Measurements from ENCODE around the gene DNAI1.

Gene DNAI1

DNA sequence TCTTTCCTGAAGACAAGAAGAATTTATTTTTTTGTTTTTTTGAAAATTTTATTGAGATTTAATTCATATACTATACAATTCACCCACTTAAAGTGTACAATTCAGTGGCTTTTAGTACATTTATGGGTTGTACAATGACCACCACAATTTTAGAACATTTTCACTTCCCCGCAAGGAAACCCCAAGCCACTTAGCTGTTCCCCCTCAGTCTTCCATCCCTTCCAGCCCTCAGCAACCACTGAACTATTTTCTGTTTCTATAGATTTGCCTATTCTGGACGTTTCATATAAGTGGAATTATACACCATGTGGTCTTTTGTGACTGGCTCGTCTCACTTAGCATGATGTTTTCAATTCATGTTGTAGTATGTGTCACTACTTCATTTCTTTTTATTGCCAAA is 28.0 kb downstream of the DNAI1 start:
- Histone ChIP-seq H3K9ac (ENCODE audit: low read length in 2 of 2) (no peak overlapping the region), H3K9me3 (ENCODE audit: control insufficient read depth in 2 of 2, low read length in 2 of 2) (no peaks in the 10 kb centered on the region), H3K27me3 (ENCODE audit: control insufficient read depth in 1 of 2, insufficient read depth in 2 of 2, low read length in 2 of 2) (peaks cover 3 to 4% of the 10 kb centered on the region in 2 donors)

DNA sequence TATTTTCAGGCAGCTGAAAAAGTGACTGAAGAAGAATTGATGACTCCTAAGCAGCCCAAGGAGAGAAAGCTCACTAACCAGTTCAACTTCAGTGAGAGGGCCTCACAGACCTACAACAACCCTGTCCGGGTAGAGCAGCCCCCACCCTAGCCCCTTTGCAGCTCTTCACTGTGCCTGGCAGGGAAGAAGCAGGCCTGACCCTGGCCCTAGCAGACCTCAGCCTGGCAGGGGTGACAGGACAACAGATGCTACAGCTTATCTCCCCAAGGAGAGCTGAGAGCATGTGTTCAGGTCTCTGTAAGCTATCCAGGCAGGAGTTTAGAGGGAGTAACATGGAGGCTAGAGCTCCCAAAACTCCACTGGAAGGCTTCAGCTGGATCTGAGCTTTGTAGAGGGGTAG is 31.8 kb downstream of the DNAI1 start:
- Histone ChIP-seq H3K27ac (ENCODE audit: low read length) (no peak overlapping the region), H3K36me3 (ENCODE audit: control insufficient read depth in 2 of 2, insufficient read depth in 2 of 2, low read length in 2 of 2) (no peaks in the 10 kb centered on the region), H3K4me3 (ENCODE audit: low read length in 2 of 2) (no peak overlapping the region), H3K4me1 (ENCODE audit: control insufficient read depth, insufficient read depth, low read length) (no peaks in the 10 kb centered on the region), H3K9ac (ENCODE audit: low read length in 2 of 2) (no peak overlapping the region), H3K27me3 (ENCODE audit: control insufficient read depth in 1 of 2, insufficient read depth in 2 of 2, low read length in 2 of 2) (peaks cover 5 to 8% of the 10 kb centered on the region in 2 donors), H3K9me3 (ENCODE audit: control insufficient read depth in 2 of 2, low read length in 2 of 2) (no peaks in the 10 kb centered on the region)

More for the DNA sequence above, 28.0 kb downstream of the DNAI1 start:
- H3K27ac ChIP-seq (ENCODE audit: low read length) = no peak overlapping the region
- no peaks in the 10 kb centered on the region for H3K36me3 ChIP-seq (ENCODE audit: control insufficient read depth in 2 of 2, insufficient read depth in 2 of 2, low read length in 2 of 2)
- no peak overlapping the region for H3K4me3 ChIP-seq (ENCODE audit: low read length in 2 of 2)
- no peaks in the 10 kb centered on the region for H3K4me1 ChIP-seq (ENCODE audit: control insufficient read depth, insufficient read depth, low read length)

DNA sequence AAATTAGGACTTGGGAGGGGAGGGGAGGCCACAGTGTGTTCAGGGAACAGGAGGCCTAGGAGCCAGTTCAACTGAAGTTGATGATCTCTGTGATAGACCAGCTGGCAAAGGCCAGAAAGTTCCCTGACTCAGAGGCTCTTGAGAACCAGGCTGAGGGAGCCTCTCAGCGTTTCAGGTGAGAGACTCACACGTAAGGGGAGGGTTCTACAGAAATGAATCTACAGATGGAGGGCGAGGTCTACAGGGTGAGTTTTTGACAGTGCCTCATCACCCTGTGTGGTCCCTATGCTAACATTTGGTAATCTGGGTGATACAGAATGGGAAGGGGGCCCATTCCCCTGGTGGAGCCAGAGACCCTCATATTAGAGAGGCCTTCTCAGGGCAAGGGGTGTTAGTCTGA is 32.2 kb downstream of the DNAI1 start:
- H3K27me3 ChIP-seq (ENCODE audit: control insufficient read depth in 1 of 2, insufficient read depth in 2 of 2, low read length in 2 of 2) = peaks cover 5 to 8% of the 10 kb centered on the region in 2 donors

DNA sequence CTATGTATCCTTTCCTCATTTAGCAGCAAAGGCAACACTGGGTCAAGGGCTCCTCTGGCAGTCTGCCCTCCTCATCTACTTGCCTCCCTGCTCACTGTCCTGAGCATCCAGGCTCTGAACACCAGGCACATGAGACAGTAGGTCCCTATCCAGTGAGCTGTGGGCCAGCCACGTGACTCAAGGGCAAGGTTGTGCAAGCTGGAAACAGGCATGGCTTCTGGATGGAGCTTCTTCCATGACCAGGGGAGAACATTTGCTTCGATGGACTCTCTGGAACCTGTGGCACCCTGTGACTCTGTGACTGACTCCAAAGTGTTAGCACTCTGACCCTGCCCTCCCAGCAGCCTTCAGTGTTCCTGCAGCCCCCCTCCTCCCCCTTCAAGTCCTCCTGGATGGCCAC is 33.0 kb downstream of the DNAI1 start:
- H3K27me3 ChIP-seq (ENCODE audit: control insufficient read depth in 1 of 2, insufficient read depth in 2 of 2, low read length in 2 of 2) = peaks cover 5 to 8% of the 10 kb centered on the region in 2 donors
- H3K4me1 ChIP-seq (ENCODE audit: control insufficient read depth, insufficient read depth, low read length) = no peaks in the 10 kb centered on the region
- H3K36me3 ChIP-seq (ENCODE audit: control insufficient read depth in 2 of 2, insufficient read depth in 2 of 2, low read length in 2 of 2) = no peaks in the 10 kb centered on the region
- H3K4me3 ChIP-seq (ENCODE audit: low read length in 2 of 2) = no peak overlapping the region
- no peak overlapping the region for H3K9ac ChIP-seq (ENCODE audit: low read length in 2 of 2)
- H3K27ac ChIP-seq (ENCODE audit: low read length) = no peak overlapping the region
- H3K9me3 ChIP-seq (ENCODE audit: control insufficient read depth in 2 of 2, low read length in 2 of 2) = no peaks in the 10 kb centered on the region

More for the DNA sequence above, 32.2 kb downstream of the DNAI1 start:
- H3K4me1 ChIP-seq (ENCODE audit: control insufficient read depth, insufficient read depth, low read length) = no peaks in the 10 kb centered on the region
- no peak overlapping the region for H3K27ac ChIP-seq (ENCODE audit: low read length)
- H3K4me3 ChIP-seq (ENCODE audit: low read length in 2 of 2) = no peak overlapping the region
- H3K9ac ChIP-seq (ENCODE audit: low read length in 2 of 2) = no peak overlapping the region
- H3K9me3 ChIP-seq (ENCODE audit: control insufficient read depth in 2 of 2, low read length in 2 of 2) = no peaks in the 10 kb centered on the region
- H3K36me3 ChIP-seq (ENCODE audit: control insufficient read depth in 2 of 2, insufficient read depth in 2 of 2, low read length in 2 of 2) = no peaks in the 10 kb centered on the region

DNA sequence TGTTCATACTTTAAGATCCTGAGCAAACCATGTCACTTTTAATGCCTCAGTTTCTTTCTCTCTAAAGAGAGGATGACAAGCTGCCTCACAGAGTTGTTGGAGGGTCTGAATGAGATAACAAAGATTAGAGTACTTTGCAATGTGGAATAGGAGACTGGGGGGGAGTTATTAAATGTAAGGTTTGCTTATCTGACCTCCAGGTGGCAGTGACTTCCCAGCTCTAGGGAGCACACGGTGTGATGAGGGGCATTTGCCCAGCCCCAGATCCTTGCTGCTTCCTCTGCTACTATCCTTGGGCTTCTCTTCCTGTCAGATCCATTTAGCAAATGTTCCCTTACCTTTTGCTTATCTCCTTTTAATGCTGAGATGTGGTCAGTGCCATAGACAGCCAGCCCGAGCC is 33.4 kb downstream of the DNAI1 start:
- H3K4me3 ChIP-seq (ENCODE audit: low read length in 2 of 2) = no peak overlapping the region
- no peak overlapping the region for H3K9ac ChIP-seq (ENCODE audit: low read length in 2 of 2)
- H3K27me3 ChIP-seq (ENCODE audit: control insufficient read depth in 1 of 2, insufficient read depth in 2 of 2, low read length in 2 of 2) = peaks cover 5 to 8% of the 10 kb centered on the region in 2 donors
- no peaks in the 10 kb centered on the region for H3K36me3 ChIP-seq (ENCODE audit: control insufficient read depth in 2 of 2, insufficient read depth in 2 of 2, low read length in 2 of 2)
- no peaks in the 10 kb centered on the region for H3K9me3 ChIP-seq (ENCODE audit: control insufficient read depth in 2 of 2, low read length in 2 of 2)
- H3K4me1 ChIP-seq (ENCODE audit: control insufficient read depth, insufficient read depth, low read length) = no peaks in the 10 kb centered on the region
- H3K27ac ChIP-seq (ENCODE audit: low read length) = no peak overlapping the region

DNA sequence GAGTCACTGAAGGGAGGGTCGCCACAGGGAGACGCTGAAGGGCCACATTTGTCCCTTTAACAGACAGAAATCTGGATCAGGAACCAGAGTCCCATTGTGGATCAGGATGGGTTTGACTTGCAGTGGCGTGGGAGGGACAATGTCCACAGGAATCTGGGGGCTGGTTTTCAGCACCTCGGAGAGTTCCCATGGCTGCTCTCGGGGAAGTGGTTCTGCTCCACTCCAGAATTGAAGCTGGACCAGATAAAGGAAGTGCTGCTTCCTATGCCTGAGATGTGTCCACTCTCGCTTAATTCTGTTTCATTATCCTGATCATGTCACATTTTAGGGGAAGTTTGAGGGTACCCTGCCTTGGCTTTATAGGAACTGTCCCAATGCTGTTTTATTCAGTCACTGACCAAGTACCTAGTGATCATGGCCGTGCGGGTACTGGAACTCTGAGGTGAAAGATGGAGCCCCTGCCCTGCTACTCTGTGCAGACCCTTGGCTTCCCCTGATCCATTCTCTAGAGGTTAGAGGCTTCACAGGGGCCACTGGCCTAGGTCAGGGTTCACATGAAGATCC is 35.4 kb downstream of the DNAI1 start:
- Histone ChIP-seq H3K9me3 (ENCODE audit: control insufficient read depth in 2 of 2, low read length in 2 of 2) (no peaks in the 10 kb centered on the region), H3K36me3 (ENCODE audit: control insufficient read depth in 2 of 2, insufficient read depth in 2 of 2, low read length in 2 of 2) (no peaks in the 10 kb centered on the region), H3K4me3 (ENCODE audit: low read length in 2 of 2) (no peak overlapping the region), H3K27me3 (ENCODE audit: control insufficient read depth in 1 of 2, insufficient read depth in 2 of 2, low read length in 2 of 2) (peaks cover 5 to 8% of the 10 kb centered on the region in 2 donors), H3K9ac (ENCODE audit: low read length in 2 of 2) (no peak overlapping the region), H3K4me1 (ENCODE audit: control insufficient read depth, insufficient read depth, low read length) (no peaks in the 10 kb centered on the region), H3K27ac (ENCODE audit: low read length) (no peak overlapping the region)

DNA sequence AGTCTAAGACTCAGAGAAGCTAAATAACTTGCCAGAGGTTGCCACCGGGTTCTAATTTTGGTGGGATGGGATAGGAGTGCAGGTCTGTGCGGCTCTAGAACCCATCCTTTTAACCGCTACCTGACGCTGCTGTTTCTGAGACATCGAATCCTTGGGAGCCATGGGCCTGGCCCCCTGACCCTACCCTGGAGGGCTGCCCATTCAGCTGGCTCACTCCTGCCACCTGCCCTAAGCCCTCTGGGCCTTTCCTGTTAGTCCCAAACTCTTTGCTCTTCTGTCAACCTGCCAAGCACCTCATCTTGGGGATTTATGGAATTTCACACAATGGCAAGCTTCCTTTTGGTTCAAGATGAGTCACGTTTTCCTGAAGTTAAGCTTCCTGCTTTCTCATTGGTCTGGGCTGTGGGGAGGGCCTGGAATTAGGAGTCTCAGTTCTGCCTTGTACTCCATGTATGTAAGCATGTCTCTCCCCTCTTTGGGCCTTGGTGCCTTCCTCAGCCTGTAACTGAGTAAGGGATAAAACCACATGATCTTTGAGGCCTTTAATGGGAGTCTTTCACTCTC is 37.6 kb downstream of the DNAI1 start:
- no peak overlapping the region for H3K9ac ChIP-seq (ENCODE audit: low read length in 2 of 2)
- no peaks in the 10 kb centered on the region for H3K9me3 ChIP-seq (ENCODE audit: control insufficient read depth in 2 of 2, low read length in 2 of 2)
- no peak overlapping the region for H3K27ac ChIP-seq (ENCODE audit: low read length)
- no peaks in the 10 kb centered on the region for H3K36me3 ChIP-seq (ENCODE audit: control insufficient read depth in 2 of 2, insufficient read depth in 2 of 2, low read length in 2 of 2)
- H3K27me3 ChIP-seq (ENCODE audit: control insufficient read depth in 1 of 2, insufficient read depth in 2 of 2, low read length in 2 of 2) = peaks cover 3 to 5% of the 10 kb centered on the region in 2 donors
- H3K4me3 ChIP-seq (ENCODE audit: low read length in 2 of 2) = no peak overlapping the region
- H3K4me1 ChIP-seq (ENCODE audit: control insufficient read depth, insufficient read depth, low read length) = peaks cover 5% of the 10 kb centered on the region

DNA sequence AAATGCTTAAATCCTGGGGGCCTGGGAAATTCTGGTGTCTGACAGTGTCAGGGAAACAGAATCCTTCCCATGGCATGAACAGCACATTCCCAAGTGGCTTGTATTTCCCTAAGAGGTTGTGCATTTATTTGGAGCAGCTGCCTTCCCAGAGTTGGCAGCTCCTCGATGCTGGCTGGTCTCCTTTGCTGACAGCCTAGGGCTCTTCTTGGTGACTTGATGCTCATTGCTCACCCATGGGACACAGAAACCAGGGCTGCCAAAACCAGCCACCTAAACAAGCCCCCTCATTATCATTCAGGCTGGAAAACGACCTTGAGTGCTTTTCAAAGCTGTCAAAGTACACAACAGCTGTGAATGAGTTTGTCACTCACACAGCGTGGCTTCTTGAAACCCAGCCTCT is 39.9 kb downstream of the DNAI1 start:
- Histone ChIP-seq H3K9me3 (ENCODE audit: control insufficient read depth in 2 of 2, low read length in 2 of 2) (no peaks in the 10 kb centered on the region), H3K9ac (ENCODE audit: low read length in 2 of 2) (no peak overlapping the region), H3K27me3 (ENCODE audit: control insufficient read depth in 1 of 2, insufficient read depth in 2 of 2, low read length in 2 of 2) (peaks cover 0 to 3% of the 10 kb centered on the region in 2 donors), H3K4me1 (ENCODE audit: control insufficient read depth, insufficient read depth, low read length) (peaks cover 25% of the 10 kb centered on the region), H3K36me3 (ENCODE audit: control insufficient read depth in 2 of 2, insufficient read depth in 2 of 2, low read length in 2 of 2) (no peaks in the 10 kb centered on the region), H3K27ac (ENCODE audit: low read length) (no peak overlapping the region), H3K4me3 (ENCODE audit: low read length in 2 of 2) (no peak overlapping the region)

DNA sequence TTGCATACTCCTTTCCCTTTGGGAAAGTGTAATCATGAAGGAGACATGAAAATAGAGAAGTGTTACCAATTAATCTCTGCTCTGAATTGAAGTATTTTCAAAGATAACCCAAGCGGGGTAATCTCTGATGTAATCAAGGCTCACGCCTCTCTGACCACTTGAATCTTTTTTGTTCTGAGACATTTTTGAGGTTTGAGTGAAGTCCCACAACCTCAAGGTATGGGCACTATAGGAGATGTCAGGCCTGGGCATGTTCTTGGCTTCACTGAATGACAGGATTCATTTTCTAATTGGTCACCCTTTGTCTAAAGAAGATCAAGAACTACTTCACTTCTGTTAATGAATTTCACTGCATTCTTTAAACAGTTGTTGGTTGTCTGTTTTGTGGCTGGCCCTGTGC is 40.5 kb downstream of the DNAI1 start:
- Histone ChIP-seq H3K9me3 (ENCODE audit: control insufficient read depth in 2 of 2, low read length in 2 of 2) (no peaks in the 10 kb centered on the region), H3K27me3 (ENCODE audit: control insufficient read depth in 1 of 2, insufficient read depth in 2 of 2, low read length in 2 of 2) (peaks cover 0 to 3% of the 10 kb centered on the region in 2 donors), H3K4me3 (ENCODE audit: low read length in 2 of 2) (no peak overlapping the region), H3K36me3 (ENCODE audit: control insufficient read depth in 2 of 2, insufficient read depth in 2 of 2, low read length in 2 of 2) (no peaks in the 10 kb centered on the region), H3K9ac (ENCODE audit: low read length in 2 of 2) (no peak overlapping the region), H3K27ac (ENCODE audit: low read length) (no peak overlapping the region), H3K4me1 (ENCODE audit: control insufficient read depth, insufficient read depth, low read length) (peaks cover 25% of the 10 kb centered on the region)

DNA sequence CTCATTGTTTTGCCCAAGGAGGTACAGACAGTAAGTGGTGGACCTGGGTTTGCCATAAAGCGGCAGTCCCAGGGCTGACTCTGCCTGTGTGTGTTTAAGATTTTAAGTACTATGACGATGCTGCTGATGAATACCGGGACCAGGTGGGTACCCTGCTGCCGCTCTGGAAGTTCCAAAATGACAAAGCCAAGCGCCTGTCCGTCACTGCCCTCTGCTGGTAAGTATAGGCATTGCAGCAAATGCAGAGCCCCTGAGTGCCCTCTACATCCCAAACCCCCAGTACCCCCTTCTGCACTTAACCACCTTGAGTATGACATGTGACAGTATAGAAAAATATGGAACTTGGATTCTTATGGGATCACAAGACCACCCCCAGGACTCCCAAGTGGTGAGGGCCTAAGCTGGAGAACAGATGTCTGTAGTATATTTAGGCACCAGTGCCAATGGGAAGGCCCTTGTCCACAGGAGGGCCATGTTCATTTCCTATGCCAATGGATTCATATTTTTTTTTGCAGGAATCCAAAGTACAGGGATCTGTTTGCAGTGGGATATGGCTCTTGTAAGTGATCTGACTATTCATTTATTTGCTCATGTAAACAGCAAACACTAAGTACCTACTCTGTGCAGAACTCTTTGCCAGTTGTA is 42.1 kb downstream of the DNAI1 start:
- Histone ChIP-seq H3K9me3 (ENCODE audit: control insufficient read depth in 2 of 2, low read length in 2 of 2) (no peaks in the 10 kb centered on the region), H3K9ac (ENCODE audit: low read length in 2 of 2) (no peak overlapping the region), H3K27me3 (ENCODE audit: control insufficient read depth in 1 of 2, insufficient read depth in 2 of 2, low read length in 2 of 2) (no peaks in the 10 kb centered on the region), H3K4me3 (ENCODE audit: low read length in 2 of 2) (no peak overlapping the region), H3K27ac (ENCODE audit: low read length) (no peak overlapping the region), H3K36me3 (ENCODE audit: control insufficient read depth in 2 of 2, insufficient read depth in 2 of 2, low read length in 2 of 2) (no peaks in the 10 kb centered on the region), H3K4me1 (ENCODE audit: control insufficient read depth, insufficient read depth, low read length) (peaks cover 25% of the 10 kb centered on the region)

DNA sequence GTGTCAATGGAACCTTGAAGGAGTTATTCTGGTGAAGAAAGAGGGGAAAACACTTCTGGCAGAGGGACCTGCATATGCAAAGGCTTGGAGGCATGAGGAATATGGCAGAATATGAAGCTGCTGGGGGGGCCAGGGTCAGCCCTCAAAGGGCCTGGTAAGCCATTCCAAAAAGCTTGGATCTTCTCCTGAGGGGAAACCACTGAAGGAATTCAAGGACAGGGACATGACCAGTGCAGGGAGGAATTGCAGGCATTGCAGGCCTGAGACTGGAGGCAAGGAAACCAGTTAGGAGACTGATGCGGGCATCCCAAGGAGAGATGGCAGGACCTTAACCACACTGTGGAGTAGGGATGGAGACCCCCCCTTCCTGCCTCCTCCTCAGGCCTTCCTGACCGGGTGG is 42.8 kb downstream of the DNAI1 start:
- Histone ChIP-seq H3K4me3 (ENCODE audit: low read length in 2 of 2) (no peak overlapping the region), H3K36me3 (ENCODE audit: control insufficient read depth in 2 of 2, insufficient read depth in 2 of 2, low read length in 2 of 2) (no peaks in the 10 kb centered on the region), H3K27ac (ENCODE audit: low read length) (no peak overlapping the region), H3K27me3 (ENCODE audit: control insufficient read depth in 1 of 2, insufficient read depth in 2 of 2, low read length in 2 of 2) (no peaks in the 10 kb centered on the region), H3K9ac (ENCODE audit: low read length in 2 of 2) (no peak overlapping the region), H3K4me1 (ENCODE audit: control insufficient read depth, insufficient read depth, low read length) (peaks cover 25% of the 10 kb centered on the region), H3K9me3 (ENCODE audit: control insufficient read depth in 2 of 2, low read length in 2 of 2) (no peaks in the 10 kb centered on the region)

Data from stomach smooth muscle (tissue), 2 donors.